ENCODE measurements around the gene CDC26. TPM values are rescaled to one million over a fixed set of nuclear protein-coding genes. Genes with fewer than 3 reads are reported as not detected.

CDC26 gene
- 30.0 and 39.5 TPM in 2 replicates for total RNA-seq

GRCh38 chr9:113275157-113276131 lies at the start of gene CDC26, which contains the start of gene PRPF4:
Gene CDC26 (minus strand): TSS chr9:113275572. CDS start chr9:113272507, 3,065 bp downstream.
Gene PRPF4 (plus strand): TSS chr9:113275658. CDS start chr9:113275744, 86 bp downstream.

GRCh38 chr9:113302792-113303418 lies 27.5 kb upstream of the CDC26 start, which contains the start of gene RNF183:
Gene RNF183 (minus strand): TSS chr9:113303376. CDS start chr9:113298184, 5,192 bp downstream.

GRCh38 chr9:113221003-113221799 lies 54.2 kb downstream of the CDC26 start, which contains the start of the genes FKBP15 and SLC31A1:
Gene FKBP15 (minus strand): TSS chr9:113221277. CDS start chr9:113221243, 34 bp downstream.
Gene SLC31A1 (plus strand): TSS chr9:113221544. CDS start chr9:113256149, 34,605 bp downstream.

Other genes with a start within 250 kb of the CDC26 start
- gene ZFP37, start 218.8 kb downstream of the CDC26 start, total RNA-seq = 0.29 and 1.9 TPM in 2 replicates
- gene SLC31A2, start 124.6 kb downstream of the CDC26 start, total RNA-seq = 19.9 and 24.3 TPM in 2 replicates
- 12.4 and 21.3 TPM in 2 replicates for gene FKBP15, start 54.3 kb downstream of the CDC26 start, total RNA-seq
- 29.7 and 36.0 TPM in 2 replicates for gene SLC31A1, start 54.0 kb downstream of the CDC26 start, total RNA-seq
- gene PRPF4, start 86 bp upstream of the CDC26 start, total RNA-seq = 22.5 and 27.8 TPM in 2 replicates
- not detected in 2 replicates for gene RNF183, start 27.8 kb upstream of the CDC26 start, total RNA-seq
- gene WDR31, start 64.7 kb upstream of the CDC26 start, total RNA-seq = 0.29 and 2.1 TPM in 2 replicates
- not detected in 2 replicates for gene BSPRY, start 74.0 kb upstream of the CDC26 start, total RNA-seq
- gene HDHD3, start 101.4 kb upstream of the CDC26 start, total RNA-seq = 7.5 and 8.9 TPM in 2 replicates
- 16.1 and 16.7 TPM in 2 replicates for gene ALAD, start 125.7 kb upstream of the CDC26 start, total RNA-seq
- 55.6 and 59.1 TPM in 2 replicates for gene POLE3, start 135.1 kb upstream of the CDC26 start, total RNA-seq
- 0.18 TPM in 1 of 2 replicates, not detected in the other for gene C9orf43, start 135.2 kb upstream of the CDC26 start, total RNA-seq
- gene RGS3, start 188.2 kb upstream of the CDC26 start, total RNA-seq = 35.6 and 35.7 TPM in 2 replicates

Measured in myometrial cell (primary cell).